NCI-H82 treated with DMSO at 0.1 percent for 48 hours (cell line): ENCODE measurements around the gene TMEM107.

Source experiments
- DNase-seq: peaks from one replicate; lab custom pipeline; 2025; ENCODE audit not compliant: unreplicated experiment; lab: John Stamatoyannopoulos, UW

Gene TMEM107

GRCh38 chr17:8162997-8163977, 12.9 kb downstream of the TMEM107 start:
- peak; percentile 75 for DNase-seq

GRCh38 chr17:8162233-8162996, 13.8 kb downstream of the TMEM107 start, which contains the start of gene VAMP2:
Gene VAMP2, minus strand, starts transcription at chr17:8162948. Its CDS starts 69 bp downstream, at chr17:8162879.
- DNase-seq = peak; percentile 46

DNA sequence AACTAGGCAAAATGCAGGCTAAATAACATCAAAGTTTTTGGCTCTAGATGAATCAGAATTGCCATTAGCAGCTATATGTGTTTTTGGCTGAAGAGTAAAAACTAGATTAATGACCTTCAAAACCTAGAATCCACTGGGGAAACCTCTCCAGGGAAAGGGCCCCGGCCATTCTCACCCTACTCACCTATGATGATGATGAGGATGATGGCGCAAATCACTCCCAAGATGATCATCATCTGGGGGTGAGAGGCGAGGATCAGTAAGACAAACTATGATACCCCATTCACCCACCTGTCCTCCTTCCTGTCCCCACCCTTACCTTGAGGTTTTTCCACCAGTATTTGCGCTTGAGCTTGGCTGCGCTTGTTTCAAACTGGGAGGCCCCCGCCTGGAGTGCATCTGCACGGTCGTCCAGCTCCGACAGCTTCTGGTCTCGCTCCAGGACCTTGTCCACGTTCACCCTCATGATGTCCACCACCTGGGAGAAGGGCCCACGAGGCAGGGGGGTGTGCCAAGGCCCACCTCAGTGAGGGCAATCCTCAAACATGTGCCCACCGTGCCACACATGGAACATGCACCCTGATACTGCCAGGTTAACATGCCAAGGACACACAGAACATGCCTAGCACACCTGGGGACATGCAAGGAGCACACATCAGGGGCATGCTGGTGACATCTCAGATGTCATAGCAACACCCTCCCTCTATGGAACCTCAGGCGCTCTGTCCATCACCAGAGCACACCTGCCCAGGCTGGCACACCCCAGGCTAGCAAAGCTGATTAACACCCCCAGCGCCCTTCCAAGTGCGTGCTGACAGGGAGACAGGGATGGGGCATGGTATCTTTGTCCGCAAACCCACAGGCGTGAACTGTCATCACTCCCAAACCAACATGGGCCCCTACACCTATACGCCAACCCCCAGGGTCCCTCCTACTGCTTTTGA, 14.6 kb downstream of the TMEM107 start:
- no peak for DNase-seq

- DNase-seq = no peak
Observed at GRCh38 chr17:8160741-8161221, 15.4 kb downstream of the TMEM107 start.

- DNase-seq = no peak
Observed at GRCh38 chr17:8160224-8160577, 16.0 kb downstream of the TMEM107 start.

DNA sequence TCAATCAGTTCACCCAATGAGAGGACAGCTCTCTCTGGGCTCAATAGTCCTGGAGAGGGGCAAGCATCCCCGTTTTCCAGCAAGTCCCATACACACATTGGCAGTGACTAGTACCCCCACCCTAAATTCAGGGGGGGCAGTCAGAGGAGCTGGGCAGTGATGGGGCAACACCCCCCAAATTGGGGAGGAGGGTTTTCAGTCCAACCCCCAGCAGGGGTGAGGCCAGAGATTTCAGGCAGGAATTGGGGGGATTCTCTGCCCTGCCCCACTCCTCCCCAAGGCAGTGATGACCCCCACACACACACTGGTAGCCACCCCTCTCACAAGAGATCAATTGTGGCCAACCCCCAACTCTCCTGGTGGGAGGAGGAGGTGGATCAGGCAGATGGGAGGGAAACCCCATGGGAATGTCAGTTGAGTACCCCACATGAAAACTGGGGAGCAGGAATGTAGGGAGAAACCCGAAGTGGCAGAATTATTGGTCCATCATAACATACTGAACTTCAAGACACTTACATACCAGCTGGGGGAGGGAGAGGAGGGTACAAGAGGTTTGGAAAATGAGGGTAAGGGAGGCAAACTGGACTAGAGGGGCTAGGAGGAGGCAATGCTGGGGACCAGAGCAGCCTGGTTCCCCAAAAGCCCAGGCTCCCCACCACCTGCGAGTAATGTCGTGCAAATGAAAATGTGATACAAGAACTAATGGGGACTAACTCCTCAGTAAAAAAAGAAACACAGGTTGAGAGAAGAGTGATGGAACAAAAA, 16.5 kb downstream of the TMEM107 start:
- DNase-seq = no peak

DNA sequence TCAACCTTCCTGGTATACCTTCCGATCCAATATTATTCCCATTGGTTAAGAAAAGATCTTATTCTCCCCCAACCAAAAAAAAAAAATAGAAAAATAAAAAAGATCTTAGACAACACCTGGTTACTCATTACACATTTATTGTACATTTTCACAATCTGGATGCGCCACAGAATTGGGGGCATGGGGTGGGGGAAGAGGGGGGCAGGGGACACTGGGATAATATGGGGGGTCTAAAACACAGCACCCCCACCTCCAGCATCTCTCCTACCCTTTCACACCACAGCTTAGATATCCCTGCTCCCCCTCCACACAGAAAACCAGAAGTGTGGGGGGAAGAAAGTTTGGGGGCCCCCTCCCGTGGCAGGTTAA, 17.2 kb downstream of the TMEM107 start:
- DNase-seq = no peak

DNA sequence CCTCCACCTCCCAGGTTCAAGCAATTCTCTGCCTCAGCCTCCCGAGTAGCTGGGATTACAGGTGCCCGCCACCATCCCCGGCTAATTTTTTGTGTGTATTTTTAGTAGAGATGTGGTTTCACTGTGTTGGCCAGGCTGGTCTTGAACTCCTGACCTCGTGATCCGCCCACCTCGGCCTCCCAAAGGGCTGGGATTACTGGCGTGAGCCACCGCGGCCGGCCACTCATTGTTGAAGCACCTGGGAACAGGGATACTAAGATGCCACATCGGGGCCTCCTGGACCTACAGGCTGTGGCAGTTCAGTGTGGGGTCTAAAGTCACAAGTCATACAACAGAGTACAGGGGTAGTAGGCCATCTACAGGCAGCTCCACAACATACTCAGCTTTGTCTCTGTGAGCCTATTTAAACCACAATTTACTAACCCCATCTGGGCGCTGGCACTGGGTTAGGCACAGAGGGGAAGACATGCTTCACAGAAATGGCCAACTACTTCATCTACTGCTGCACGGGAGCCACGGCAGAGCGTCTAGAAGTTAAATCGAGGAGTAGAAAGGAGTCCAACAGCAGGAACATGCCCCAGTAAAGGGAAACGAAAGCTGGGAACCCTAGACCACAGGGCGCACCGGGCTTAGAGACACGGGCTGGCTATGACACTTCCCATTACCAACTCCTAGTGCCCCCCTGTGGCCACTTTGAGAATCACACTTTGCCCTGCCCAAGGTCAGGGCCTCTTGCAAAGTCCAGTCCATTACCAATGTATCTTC, 17.7 kb downstream of the TMEM107 start:
- DNase-seq = peak; percentile 69

DNA sequence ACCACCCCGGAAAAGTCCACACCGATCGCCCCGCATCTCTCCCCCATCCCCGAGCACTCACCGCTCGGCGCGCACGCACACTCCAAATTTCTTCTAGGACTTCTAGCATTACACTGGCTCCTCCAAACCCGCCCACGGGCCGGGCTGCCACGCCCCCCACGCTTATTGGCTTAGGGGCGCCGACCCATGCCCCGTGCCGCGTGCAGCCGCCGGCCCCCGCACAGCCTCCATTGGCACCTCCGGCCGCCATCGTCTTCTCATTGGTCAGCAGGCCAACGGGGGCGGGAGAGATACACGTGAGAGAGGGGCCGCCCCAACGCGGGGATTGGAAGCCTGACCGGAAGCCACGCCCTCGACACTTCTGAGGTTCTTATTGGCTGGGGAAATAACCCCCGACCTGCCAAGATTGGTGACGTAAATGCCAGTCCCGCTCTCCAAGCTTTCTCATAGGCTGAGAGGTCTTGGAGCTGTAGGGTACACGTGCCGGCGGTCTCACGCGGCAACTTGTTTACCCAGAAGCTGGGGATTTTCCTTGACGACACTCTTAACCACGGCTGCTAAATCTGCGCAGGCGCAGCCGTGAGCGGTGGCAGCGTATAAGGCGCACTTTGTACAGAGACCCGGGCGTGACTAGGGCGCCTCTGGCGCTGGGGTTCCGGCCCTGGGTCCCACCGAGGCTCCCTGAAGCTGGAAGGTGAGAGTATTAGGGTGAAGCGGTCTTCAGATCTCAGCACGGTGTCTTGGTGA, 19.8 kb downstream of the TMEM107 start:
- DNase-seq = peak; percentile 100

GRCh38 chr17:8155996-8156245, 20.3 kb downstream of the TMEM107 start:
- DNase-seq = no peak

DNA sequence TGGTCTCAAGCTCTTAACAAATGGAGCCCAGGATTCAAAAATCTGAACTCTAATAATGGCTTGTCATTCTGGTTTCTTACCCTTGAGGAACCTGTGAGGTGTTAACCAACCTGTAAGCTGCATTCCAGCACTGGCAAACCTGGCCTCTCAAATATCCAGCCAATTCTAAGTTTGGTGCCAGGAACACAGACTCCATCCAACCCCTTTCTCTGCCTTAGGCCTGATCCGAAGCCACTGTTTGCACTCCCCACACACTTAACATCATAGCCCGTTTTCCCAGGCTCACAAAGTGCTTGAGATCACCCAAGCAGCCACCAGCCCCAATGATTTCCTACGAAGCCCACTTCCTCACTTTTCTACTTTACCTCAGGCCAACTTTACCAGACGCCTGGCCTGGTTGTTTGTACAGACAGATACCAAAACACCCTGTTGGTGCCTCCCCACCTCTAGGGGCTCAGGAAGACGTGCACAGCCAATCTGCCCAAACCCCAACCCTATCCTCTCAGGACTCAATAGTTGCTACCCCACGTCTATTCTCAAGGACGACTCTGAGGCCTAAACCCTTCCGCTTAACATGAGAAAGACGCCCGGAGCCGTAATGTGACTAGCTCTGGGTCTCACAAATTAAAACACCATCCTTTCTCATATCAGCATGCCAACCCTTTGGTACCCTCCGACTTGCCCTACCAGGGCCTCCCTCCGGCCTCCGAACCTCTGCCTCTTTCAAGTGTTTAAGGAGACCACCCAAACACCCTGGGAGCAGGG, 20.8 kb downstream of the TMEM107 start:
- DNase-seq = no peak

- DNase-seq = no peak
Observed at GRCh38 chr17:8154608-8155155, 21.5 kb downstream of the TMEM107 start.

GRCh38 chr17:8153957-8154607, 22.1 kb downstream of the TMEM107 start:
- DNase-seq = peak; percentile 96

DNA sequence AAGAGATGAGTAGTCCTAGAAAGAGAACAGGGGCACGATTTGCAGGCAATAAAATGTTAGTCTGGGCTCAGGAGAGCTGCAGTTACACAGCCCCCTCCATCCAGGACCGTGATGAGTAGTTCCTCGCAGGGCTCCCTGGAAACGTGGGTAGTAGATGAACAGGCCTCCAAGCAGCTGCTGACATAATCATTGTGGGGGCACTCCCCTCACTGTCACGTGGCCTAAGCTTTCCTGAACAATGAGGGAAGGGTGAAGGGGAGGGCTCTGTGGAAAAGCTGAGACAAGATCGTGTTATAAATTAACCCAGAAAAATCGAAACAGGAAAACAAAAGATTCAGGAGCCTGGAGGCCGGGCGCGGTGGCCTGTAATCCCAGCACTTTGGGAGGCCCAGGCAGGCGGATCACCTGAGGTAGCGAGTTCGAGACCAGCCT, 22.6 kb downstream of the TMEM107 start:
- DNase-seq = peak; percentile 60

DNA sequence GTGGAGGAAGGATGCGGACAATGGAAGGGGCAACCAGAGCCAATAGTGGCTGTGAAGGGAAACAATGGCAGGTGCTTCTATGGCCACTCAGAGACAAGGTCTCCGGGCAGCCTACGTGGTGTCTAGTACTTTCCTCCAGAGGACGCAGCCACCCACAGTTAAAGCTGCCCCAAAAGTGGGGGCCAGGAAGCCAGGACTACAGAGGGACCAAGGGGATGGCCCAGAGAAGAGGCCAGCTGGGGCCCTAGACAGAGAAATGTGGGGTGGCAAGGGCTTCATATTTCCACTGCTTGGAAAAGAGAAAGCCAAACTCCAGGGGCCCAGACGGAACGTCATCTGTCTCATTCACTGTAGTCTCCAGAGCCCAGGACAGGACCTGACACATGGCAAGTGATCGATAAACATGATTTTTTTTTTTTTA, 23.1 kb downstream of the TMEM107 start:
- DNase-seq = no peak

DNA sequence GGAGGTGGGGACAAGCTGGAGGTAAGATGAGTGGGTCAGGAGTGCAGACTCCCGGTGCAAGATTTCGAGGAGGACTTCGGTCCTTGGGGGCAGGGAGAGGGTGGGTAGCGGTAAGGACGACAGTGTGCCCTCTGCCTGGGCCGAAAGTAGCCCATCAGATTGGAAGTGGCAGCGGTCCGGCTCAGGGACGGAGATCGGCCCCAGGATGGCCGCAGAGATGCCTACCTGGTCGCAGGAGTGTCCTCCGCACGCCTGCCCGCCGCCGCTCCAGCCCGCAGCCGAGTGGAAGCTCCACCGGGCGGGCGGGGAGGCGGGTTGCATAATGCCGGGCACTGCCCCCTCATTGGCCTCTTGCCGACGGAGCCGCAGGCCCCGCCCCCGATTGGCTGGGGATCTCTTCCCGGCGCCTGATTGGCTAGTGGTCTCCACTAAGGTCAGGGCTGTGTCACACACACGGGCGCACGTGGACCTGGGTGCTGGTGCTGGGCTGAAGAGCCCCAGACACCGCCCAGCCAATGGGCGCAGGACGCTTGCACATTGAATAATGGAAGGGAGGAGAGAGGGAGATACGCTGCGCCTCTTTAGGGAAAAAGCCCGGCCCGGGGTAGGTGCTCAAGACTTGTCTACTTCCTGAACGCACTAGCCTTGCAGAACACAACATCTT, 23.9 kb downstream of the TMEM107 start, which contains the start of gene PER1:
Gene PER1, minus strand, starts transcription at position 293 of the 664 bp plus-strand sequence. CDS start 1,698 bp downstream, outside the sequence.
- peak; percentile 96 for DNase-seq
